Endothelial cell of umbilical vein (primary cell): Measurements from ENCODE around the gene KIAA1549. TPM values are rescaled to one million over a fixed set of nuclear protein-coding genes. Genes with fewer than 3 reads are reported as not detected.

Experiments used
- BruUV-seq: library from RNA; stranded (reverse); fragments of 400-500 nt; replicated peaks from 2 replicates; lab custom pipeline; 2021; lab: Mats Ljungman, UMichigan
- CTCF ChIA-PET: fragments of 300-600, 350-600 bp; sonication (Branson Sonifier 250); formaldehyde crosslinking; loops from one replicate; lab custom pipeline; 2021; ENCODE audit warnings: antibody characterized with exemption, inconsistent platforms; lab: Charles Lee
- POLR2A ChIA-PET: fragments of 300-600, 350-600 bp; sonication (Branson Sonifier 250); formaldehyde crosslinking; loops from one replicate; lab custom pipeline; 2021; ENCODE audit warnings: antibody characterized with exemption, inconsistent platforms; lab: Charles Lee
- DNase-seq: peaks from one replicate; pipeline ENCODE4 v3.0.0-alpha.2; 2011; ENCODE audit warnings: low read depth, low spot score
- FAIRE-seq: peaks from 2 replicates; lab custom pipeline; 2011; peaks lifted over from hg19 to GRCh38; lab: Jason Lieb, UNC
- H2AFZ ChIP-seq: 2 replicates; pipeline ENCODE4 v1.6.0; 2012; ENCODE audit warnings: low read depth, low read length, control low read depth, inconsistent platforms
- H3K27ac ChIP-seq: 2 replicates; pipeline ENCODE4 v1.5.1; 2011; ENCODE audit warnings: low read depth, mild to moderate bottlenecking, control low read depth, low read length, moderate library complexity; ENCODE audit not compliant: insufficient read depth
- H3K27me3 ChIP-seq, 2 experiments: 2 replicates each; pipeline versions ENCODE4 v1.6.0 to v1.6.1; 2011; ENCODE audit warnings: low read length in 2 of 2, mixed read lengths in 1 of 2; ENCODE audit not compliant: control insufficient read depth in 2 of 2, insufficient read depth in 2 of 2
- H3K36me3 ChIP-seq, 2 experiments: 2 replicates in 1 of 2; 3 replicates in 1 of 2; pipeline ENCODE4 v1.5.1; 2011; ENCODE audit warnings: low read length in 2 of 2, mild to moderate bottlenecking in 1 of 2, moderate library complexity in 1 of 2; ENCODE audit not compliant: control insufficient read depth in 2 of 2, insufficient read depth in 2 of 2; ENCODE audit errors: extremely low read depth in 1 of 2
- H3K4me1 ChIP-seq: 3 replicates; pipeline ENCODE4 v1.5.1; 2011; ENCODE audit warnings: mild to moderate bottlenecking, low read length; ENCODE audit not compliant: control insufficient read depth, insufficient read depth; ENCODE audit errors: extremely low read depth
- H3K4me2 ChIP-seq: 2 replicates; pipeline ENCODE4 v1.6.1; 2011; ENCODE audit warnings: low read length, control low read depth, mixed read lengths; ENCODE audit not compliant: insufficient read depth
- H3K4me3 ChIP-seq, 3 experiments: fragments of 200-600 bp in 1 of 3; sonication (generic), shearing (Covaris generic) in 1 of 3; replicated peaks in 1 of 3; 2 replicates each; pipeline ENCODE4 v1.5.1; 2011 to 2016; ENCODE audit warnings: control low read depth in 3 of 3, low read length in 3 of 3, mild to moderate bottlenecking in 2 of 3, inconsistent platforms in 1 of 3, low read depth in 1 of 3, moderate library complexity in 1 of 3; ENCODE audit not compliant: insufficient read depth in 1 of 3
- H3K79me2 ChIP-seq: 2 replicates; pipeline ENCODE4 v1.6.0; 2012; ENCODE audit warnings: low read length, inconsistent platforms; ENCODE audit not compliant: control insufficient read depth, insufficient read depth
- H3K9ac ChIP-seq: replicated peaks from 2 replicates; pipeline ENCODE3; 2011; ENCODE audit warnings: low read length, control low read depth; ENCODE audit not compliant: insufficient read depth; ENCODE audit errors: extremely low read depth
- H3K9me1 ChIP-seq: replicated peaks from 3 replicates; pipeline ENCODE4 v1.6.0; 2011; ENCODE audit warnings: mild to moderate bottlenecking, low read length; ENCODE audit not compliant: control insufficient read depth, insufficient read depth; ENCODE audit errors: extremely low read depth
- H3K9me3 ChIP-seq: replicated peaks from 2 replicates; pipeline ENCODE4 v1.5.1; 2012; ENCODE audit warnings: low read length, inconsistent platforms; ENCODE audit not compliant: control insufficient read depth, insufficient read depth
- H4K20me1 ChIP-seq: replicated peaks from 2 replicates; pipeline ENCODE3; 2011; ENCODE audit warnings: mild to moderate bottlenecking, low read length; ENCODE audit not compliant: control insufficient read depth, insufficient read depth; ENCODE audit errors: extremely low read depth
- EZH2 ChIP-seq: IDR thresholded peaks from 2 replicates; pipeline ENCODE4 v1.6.1; 2012; ENCODE audit warnings: borderline replicate concordance, low read depth, mild to moderate bottlenecking, moderate library complexity, low read length, inconsistent platforms; ENCODE audit not compliant: severe bottlenecking
- FOS ChIP-seq: IDR thresholded peaks from 2 replicates; pipeline ENCODE4 v1.6.1; 2011; ENCODE audit warnings: mild to moderate bottlenecking, low read length, moderate library complexity, borderline replicate concordance; ENCODE audit not compliant: insufficient read depth
- GATA2 ChIP-seq: IDR thresholded peaks from 2 replicates; pipeline ENCODE4 v1.7.0; 2011; ENCODE audit warnings: low read depth, mild to moderate bottlenecking, moderate library complexity, mixed read lengths, low read length; ENCODE audit not compliant: insufficient read length, insufficient read depth
- JUN ChIP-seq: IDR thresholded peaks from 2 replicates; pipeline ENCODE4 v1.6.1; 2011; ENCODE audit warnings: borderline replicate concordance, low read depth; ENCODE audit not compliant: insufficient read length, insufficient read depth
- MYC ChIP-seq: IDR thresholded peaks from one replicate; pipeline ENCODE4 v1.6.1; 2011; ENCODE audit warnings: mild to moderate bottlenecking, low read depth, low read length
- POLR2A ChIP-seq: IDR thresholded peaks from 2 replicates; pipeline ENCODE4 v1.6.1; 2012; ENCODE audit warnings: low read depth, mild to moderate bottlenecking, control low read depth, low read length
- POLR2AphosphoS5 ChIP-seq: IDR thresholded peaks from 2 replicates; pipeline ENCODE4 v1.6.1; 2012; ENCODE audit warnings: low read depth, mild to moderate bottlenecking, control low read depth, low read length, moderate library complexity; ENCODE audit not compliant: insufficient read depth
- dilution Hi-C: fragments of 300-500 bp; cut with MboI; formaldehyde crosslinking; loops from one replicate; pipeline ENCODE4 v1.15.0; 2019; ENCODE audit warnings: low sequenced_read_pairs; ENCODE audit not compliant: extremely low pct_ligation_motif_present
- intact Hi-C: fragments of 100-400 bp; cut with micrococcal nuclease; formaldehyde crosslinking; loops from one replicate; pipeline ENCODE4 v1.10.0; 2022
- polyA plus RNA-seq, 4 experiments: library from polyadenylated mRNA; depleted of rRNA in 3 of 4; stranded (reverse) in 3 of 4; unstranded in 1 of 4; fragments of >200 nt; gene quantifications; 2 replicates each; pipeline versions ENCODE4 v1.2.1 to v1.2.3, GENCODE V29; 2011 to 2012; ENCODE audit warnings: missing spikeins in 1 of 4
- total RNA-seq: library from RNA; stranded (reverse); gene quantifications from 2 replicates; pipeline ENCODE4 v1.2.3, GENCODE V29; 2021
- TF ChIP-seq, protein P1 (sequence below), 2 donors: IDR thresholded peaks; 1 replicate in 1 of 2; 2 replicates in 1 of 2; pipeline ENCODE4 v1.5.1; 2011; ENCODE audit warnings: low read length in 2 of 2, mild to moderate bottlenecking in 2 of 2, moderate library complexity in 2 of 2, control low read depth in 1 of 2, inconsistent platforms in 1 of 2, low read depth in 1 of 2; ENCODE audit not compliant: insufficient read depth in 1 of 2; ENCODE audit errors: extremely low read depth in 1 of 2
- TF ChIP-seq, protein P2 (sequence below): IDR thresholded peaks from 2 replicates; pipeline ENCODE4 v1.6.1; 2011; ENCODE audit not compliant: insufficient read depth, insufficient read length

KIAA1549 gene
- total and polyA plus RNA-seq, 2 donors (not counting 3 experiments of a cell fraction or from before 2014, with no cell fraction given) = 4.6 to 10.9 TPM

DNA sequence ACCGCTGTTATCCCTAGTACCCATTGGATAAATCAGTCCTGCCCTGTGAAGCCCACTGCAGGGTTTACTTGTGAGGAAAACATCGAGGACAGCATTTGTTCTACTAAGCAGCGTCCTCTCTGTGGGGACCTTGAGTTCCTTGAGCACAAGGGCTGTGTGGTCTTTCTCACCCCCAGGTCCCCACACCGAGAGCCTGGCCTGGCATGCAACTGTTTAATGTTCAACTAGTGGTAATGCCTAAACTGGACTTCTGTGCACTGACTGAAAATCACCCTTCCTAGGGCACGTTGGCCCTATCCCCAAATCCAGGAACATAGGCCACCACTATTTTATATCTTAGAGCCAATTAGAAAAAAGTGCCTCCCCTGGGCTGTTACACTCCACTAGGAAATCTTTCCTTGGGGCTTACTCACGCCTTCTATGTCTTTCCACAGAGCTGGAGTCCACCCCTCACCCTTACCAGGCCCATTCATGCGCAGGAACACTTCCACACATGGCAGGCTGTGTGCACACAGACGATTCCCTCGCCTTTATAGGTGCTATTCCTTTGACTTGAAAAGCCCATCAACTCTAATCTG is 185.1 kb downstream of the KIAA1549 start:
- no peaks in the 10 kb centered on the region for H3K9me3 ChIP-seq
- dilution Hi-C loops = no loop called here

More for the DNA sequence above, 185.1 kb downstream of the KIAA1549 start:
- no peaks in the 10 kb centered on the region for H3K9me1 ChIP-seq
- FAIRE-seq = no peak
- ChIA-PET CTCF (no interaction called here), POLR2A (no interaction called here)
- H3K4me1 ChIP-seq = no peaks in the 10 kb centered on the region
- no peak overlapping the region for H3K4me2 ChIP-seq
- H3K4me3 ChIP-seq = no peak overlapping the region
- no peaks in the 10 kb centered on the region for H4K20me1 ChIP-seq
- no peaks in the 10 kb centered on the region for H3K27me3 ChIP-seq
- no TSS peak for BruUV-seq
- intact Hi-C loops = no loop called here
- no peak for DNase-seq
- no peak overlapping the region for H2AFZ ChIP-seq
- H3K9ac ChIP-seq = no peak overlapping the region
- no peaks in the 10 kb centered on the region for H3K79me2 ChIP-seq
- no peaks in the 10 kb centered on the region for H3K36me3 ChIP-seq
- no peak overlapping the region for H3K27ac ChIP-seq
- TF ChIP-seq GATA2 (no peak), EZH2 (no peak), POLR2A (no peak), JUN (no peak), MYC (no peak), FOS (no peak), POLR2AphosphoS5 (no peak)
- TF ChIP-seq, protein P1, sequence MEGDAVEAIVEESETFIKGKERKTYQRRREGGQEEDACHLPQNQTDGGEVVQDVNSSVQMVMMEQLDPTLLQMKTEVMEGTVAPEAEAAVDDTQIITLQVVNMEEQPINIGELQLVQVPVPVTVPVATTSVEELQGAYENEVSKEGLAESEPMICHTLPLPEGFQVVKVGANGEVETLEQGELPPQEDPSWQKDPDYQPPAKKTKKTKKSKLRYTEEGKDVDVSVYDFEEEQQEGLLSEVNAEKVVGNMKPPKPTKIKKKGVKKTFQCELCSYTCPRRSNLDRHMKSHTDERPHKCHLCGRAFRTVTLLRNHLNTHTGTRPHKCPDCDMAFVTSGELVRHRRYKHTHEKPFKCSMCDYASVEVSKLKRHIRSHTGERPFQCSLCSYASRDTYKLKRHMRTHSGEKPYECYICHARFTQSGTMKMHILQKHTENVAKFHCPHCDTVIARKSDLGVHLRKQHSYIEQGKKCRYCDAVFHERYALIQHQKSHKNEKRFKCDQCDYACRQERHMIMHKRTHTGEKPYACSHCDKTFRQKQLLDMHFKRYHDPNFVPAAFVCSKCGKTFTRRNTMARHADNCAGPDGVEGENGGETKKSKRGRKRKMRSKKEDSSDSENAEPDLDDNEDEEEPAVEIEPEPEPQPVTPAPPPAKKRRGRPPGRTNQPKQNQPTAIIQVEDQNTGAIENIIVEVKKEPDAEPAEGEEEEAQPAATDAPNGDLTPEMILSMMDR (IDR thresholded peaks at IDR 0.05; ENCODE audit: extremely low read depth in 1 of 2, insufficient read depth in 1 of 2, low read depth in 1 of 2, low read length in 2 of 2) = no peak
- TF ChIP-seq, protein P2, sequence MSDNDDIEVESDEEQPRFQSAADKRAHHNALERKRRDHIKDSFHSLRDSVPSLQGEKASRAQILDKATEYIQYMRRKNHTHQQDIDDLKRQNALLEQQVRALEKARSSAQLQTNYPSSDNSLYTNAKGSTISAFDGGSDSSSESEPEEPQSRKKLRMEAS = no peak
